ENCODE results near the gene FBXL16.

Gene FBXL16

GRCh38 chr16:647173-647902 is 58.3 kb downstream of the FBXL16 start:
- in situ Hi-C loops (cut with MboI; ENCODE audit: low sequenced_read_pairs) = no loop called here

- in situ Hi-C loops (cut with MboI; ENCODE audit: low sequenced_read_pairs) = no loop called here
Observed at GRCh38 chr16:646679-647172, 58.9 kb downstream of the FBXL16 start.

GRCh38 chr16:645852-646678 is 59.5 kb downstream of the FBXL16 start:
- in situ Hi-C loops (cut with MboI; ENCODE audit: low sequenced_read_pairs) = no loop called here

GRCh38 chr16:644556-644955 is 61.0 kb downstream of the FBXL16 start:
- in situ Hi-C loops (cut with MboI; ENCODE audit: low sequenced_read_pairs) = no loop called here

GRCh38 chr16:643050-643368 is 62.6 kb downstream of the FBXL16 start:
- in situ Hi-C loops (cut with MboI; ENCODE audit: low sequenced_read_pairs) = no loop called here
